Liver (tissue), 9 donors: ENCODE data around the gene NR1D1. TPM values are rescaled to one million over a fixed set of nuclear protein-coding genes. Genes with fewer than 3 reads are reported as not detected.
A peak's percentile ranks its signal among the peaks of the same experiment; 100 is the strongest.

Experiments used
- DNase-seq: peaks from one replicate; pipeline ENCODE4 v3.0.0-alpha.2; 2017; ENCODE audit warnings: low spot score
- H3K27ac ChIP-seq, 2 donors: one replicate each; pipeline ENCODE4 v1.7.0; 2013; ENCODE audit warnings: inconsistent platforms in 2 of 2, low read length in 2 of 2, control low read depth in 1 of 2, low read depth in 1 of 2, mild to moderate bottlenecking in 1 of 2
- H3K27me3 ChIP-seq, 4 donors: one replicate each; pipeline versions ENCODE4 v1.6.1 to v1.7.0; 2013; ENCODE audit warnings: low read length in 3 of 4, inconsistent platforms in 1 of 4, mild to moderate bottlenecking in 1 of 4, moderate library complexity in 1 of 4; ENCODE audit not compliant: control insufficient read depth in 4 of 4, insufficient read depth in 4 of 4
- H3K36me3 ChIP-seq, 4 donors: one replicate each; pipeline versions ENCODE4 v1.6.1 to v1.7.0; 2013; ENCODE audit warnings: low read length in 3 of 4, mild to moderate bottlenecking in 3 of 4, low read depth in 1 of 4, moderate library complexity in 1 of 4; ENCODE audit not compliant: control insufficient read depth in 4 of 4, insufficient read depth in 3 of 4
- H3K4me1 ChIP-seq, 4 donors: one replicate each; pipeline versions ENCODE4 v1.6.1 to v1.7.0; 2013; ENCODE audit warnings: low read length in 3 of 4, mild to moderate bottlenecking in 3 of 4, moderate library complexity in 1 of 4; ENCODE audit not compliant: control insufficient read depth in 4 of 4, insufficient read depth in 4 of 4
- H3K4me3 ChIP-seq, 3 donors: one replicate each; pipeline versions ENCODE4 v1.6.1 to v1.7.0; 2013; ENCODE audit warnings: low read length in 3 of 3, control low read depth in 1 of 3, low read depth in 1 of 3, mild to moderate bottlenecking in 1 of 3
- H3K9ac ChIP-seq, 2 donors: one replicate each; pipeline ENCODE4 v1.7.0; 2013; ENCODE audit warnings: low read length in 2 of 2, mild to moderate bottlenecking in 2 of 2, moderate library complexity in 2 of 2, control low read depth in 1 of 2, low read depth in 1 of 2
- H3K9me3 ChIP-seq, 4 donors: one replicate each; pipeline versions ENCODE4 v1.6.1 to v1.7.0; 2013; ENCODE audit warnings: low read length in 3 of 4; ENCODE audit not compliant: control insufficient read depth in 4 of 4
- EGR1 ChIP-seq, 2 donors: IDR thresholded peaks; 2 replicates each; pipeline ENCODE4 v1.6.1; 2016 to 2018; ENCODE audit warnings: antibody characterized with exemption in 2 of 2, low read depth in 2 of 2
- FOXA1 ChIP-seq: IDR thresholded peaks from 2 replicates; pipeline ENCODE4 v1.6.1; 2016; ENCODE audit warnings: antibody characterized with exemption
- FOXA2 ChIP-seq: IDR thresholded peaks from 2 replicates; pipeline ENCODE4 v1.6.1; 2016; ENCODE audit warnings: antibody characterized with exemption
- GABPA ChIP-seq, 2 donors: IDR thresholded peaks in 1 of 2; conservative IDR thresholded peaks in 1 of 2; 2 replicates each; pipeline ENCODE4 v1.6.1; 2016; ENCODE audit warnings: antibody characterized with exemption in 2 of 2, mild to moderate bottlenecking in 1 of 2, moderate library complexity in 1 of 2
- HNF4A ChIP-seq, 2 donors: conservative IDR thresholded peaks; 2 replicates each; pipeline ENCODE4 v1.6.1; 2016; ENCODE audit warnings: antibody characterized with exemption in 2 of 2, mild to moderate bottlenecking in 2 of 2
- HNF4G ChIP-seq: IDR thresholded peaks from 2 replicates; pipeline ENCODE4 v1.6.1; 2016; ENCODE audit warnings: antibody characterized with exemption
- JUND ChIP-seq, 2 donors: IDR thresholded peaks; 2 replicates each; pipeline ENCODE4 v1.6.1; 2016; ENCODE audit warnings: antibody characterized with exemption in 2 of 2
- NR2F2 ChIP-seq: IDR thresholded peaks from 2 replicates; pipeline ENCODE4 v1.6.1; 2016; ENCODE audit warnings: antibody characterized with exemption
- RAD21 ChIP-seq, 2 donors: IDR thresholded peaks; 2 replicates each; pipeline ENCODE4 v1.6.1; 2016; ENCODE audit warnings: antibody characterized with exemption in 2 of 2, mild to moderate bottlenecking in 2 of 2
- RXRA ChIP-seq, 2 donors: IDR thresholded peaks; 2 replicates each; pipeline ENCODE4 v1.6.1; 2017 to 2018; ENCODE audit warnings: antibody characterized with exemption in 2 of 2, mild to moderate bottlenecking in 1 of 2
- SP1 ChIP-seq: IDR thresholded peaks from 2 replicates; pipeline ENCODE4 v1.6.1; 2018; ENCODE audit warnings: antibody characterized with exemption, mild to moderate bottlenecking
- TAF1 ChIP-seq: conservative IDR thresholded peaks from 2 replicates; pipeline ENCODE4 v1.6.1; 2016; ENCODE audit warnings: antibody characterized with exemption, mild to moderate bottlenecking
- YY1 ChIP-seq: IDR thresholded peaks from 2 replicates; pipeline ENCODE4 v1.6.1; 2016; ENCODE audit warnings: antibody characterized with exemption, mild to moderate bottlenecking
- WGBS: extraction: QIAGEN DNeasy Blood & Tissue Kit; methylation state at CpG from one replicate; pipeline ENCODE4 v1.1.7; 2013; 5-methylcytosine and 5-hydroxymethylcytosine counted together
- polyA plus RNA-seq, 2 donors: library from polyadenylated mRNA; stranded (reverse) in 1 of 2; unstranded in 1 of 2; fragments of 200-250 nt in 1 of 2; fragments of >200 nt in 1 of 2; fragmentation: Nextera tagmentation in 1 of 2; extraction: Ambion mirVana in 1 of 2; gene quantifications; one replicate each; pipeline versions ENCODE4 v1.2.1 to v1.2.3, GENCODE V29; 2013 to 2015
- total RNA-seq, 2 donors: library from RNA; depleted of rRNA; stranded (reverse); fragments of >200 nt; gene quantifications; one replicate each; pipeline ENCODE4 v1.2.3, GENCODE V29; 2014
- TF ChIP-seq, protein P1 (sequence below): fragments of 150-350 bp; IDR thresholded peaks from 2 replicates; pipeline ENCODE4 v1.5.1; 2017; ENCODE audit warnings: improper control_type of control experiment, low read depth, low read length; ENCODE audit not compliant: missing input control
- TF ChIP-seq, protein P2 (sequence below): IDR thresholded peaks from 2 replicates; pipeline ENCODE4 v1.6.1; 2016; ENCODE audit warnings: antibody characterized with exemption
- TF ChIP-seq, protein P3 (sequence below): IDR thresholded peaks from 2 replicates; pipeline ENCODE4 v1.6.1; 2016; ENCODE audit warnings: antibody characterized with exemption
- TF ChIP-seq, protein P4 (sequence below): IDR thresholded peaks from 2 replicates; pipeline ENCODE4 v1.6.1; 2016; ENCODE audit warnings: antibody characterized with exemption, mild to moderate bottlenecking
- donor health status: healthy.
- donor health status: healthy.
- donor health status: healthy.
- donor health status: healthy.
- donor health status: healthy.

Gene NR1D1
- total and polyA plus RNA-seq, 4 donors: 0.84 to 13.7 (median 5.6) TPM

DNA sequence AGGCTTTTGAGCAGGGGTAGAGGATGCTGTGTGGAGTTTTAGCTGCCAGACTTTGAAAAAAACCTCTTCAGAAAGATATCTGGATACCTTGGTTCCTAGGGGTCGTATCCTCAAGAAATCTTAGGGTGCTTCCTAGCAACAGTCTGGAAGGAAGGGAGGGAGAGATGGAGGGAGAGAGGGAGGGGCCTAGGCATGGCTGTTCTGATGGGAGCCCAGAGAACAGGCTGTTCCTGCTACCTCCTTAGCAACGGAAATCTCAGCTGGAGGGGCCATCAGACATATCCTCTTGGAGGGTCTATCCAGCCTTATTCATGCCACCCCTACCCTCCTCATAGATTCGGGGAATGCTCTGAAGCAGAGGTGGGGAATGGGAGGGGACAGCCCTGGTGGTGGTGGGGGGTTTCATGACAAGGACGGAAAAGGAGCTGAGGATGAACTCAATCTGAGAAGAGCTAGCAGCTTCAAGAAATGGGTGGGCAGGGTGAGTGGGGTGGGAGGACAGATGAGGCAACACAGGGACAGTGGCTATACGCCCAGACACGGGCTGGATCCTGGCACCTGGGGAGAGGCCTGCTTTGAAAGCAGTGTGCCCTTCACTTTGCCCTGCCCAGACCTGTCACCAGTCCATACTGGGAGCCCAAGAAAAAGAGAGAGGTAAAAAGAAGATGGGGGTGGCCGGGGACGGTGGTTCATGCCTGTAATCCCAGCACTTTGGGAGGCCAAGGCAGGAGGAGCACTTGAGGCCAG lies 40.5 kb downstream of the NR1D1 start:
- no peaks in the 10 kb centered on the region for H3K36me3 ChIP-seq
- no peaks in the 10 kb centered on the region for H3K9me3 ChIP-seq
- no peaks in the 10 kb centered on the region for H3K27me3 ChIP-seq
- no peak for DNase-seq
- H3K4me3 ChIP-seq: no peak overlapping the region
- H3K9ac ChIP-seq: no peak overlapping the region
- no peak overlapping the region for H3K27ac ChIP-seq
- TF ChIP-seq YY1 (no peak), RAD21 (IDR thresholded peaks at IDR 0.05) (no peak), JUND (IDR thresholded peaks at IDR 0.05) (no peak), HNF4G (no peak), TAF1 (no peak), EGR1 (IDR thresholded peaks at IDR 0.05; ENCODE audit: low read depth in 2 of 2) (no peak), NR2F2 (no peak), GABPA (IDR thresholded peaks at IDR 0.05 in 1 of 2, conservative IDR thresholded peaks at IDR 0.05 in 1 of 2) (no peak), SP1 (no peak), HNF4A (conservative IDR thresholded peaks at IDR 0.05) (no peak), FOXA1 (no peak), RXRA (IDR thresholded peaks at IDR 0.05) (no peak)
- TF ChIP-seq, protein P1, sequence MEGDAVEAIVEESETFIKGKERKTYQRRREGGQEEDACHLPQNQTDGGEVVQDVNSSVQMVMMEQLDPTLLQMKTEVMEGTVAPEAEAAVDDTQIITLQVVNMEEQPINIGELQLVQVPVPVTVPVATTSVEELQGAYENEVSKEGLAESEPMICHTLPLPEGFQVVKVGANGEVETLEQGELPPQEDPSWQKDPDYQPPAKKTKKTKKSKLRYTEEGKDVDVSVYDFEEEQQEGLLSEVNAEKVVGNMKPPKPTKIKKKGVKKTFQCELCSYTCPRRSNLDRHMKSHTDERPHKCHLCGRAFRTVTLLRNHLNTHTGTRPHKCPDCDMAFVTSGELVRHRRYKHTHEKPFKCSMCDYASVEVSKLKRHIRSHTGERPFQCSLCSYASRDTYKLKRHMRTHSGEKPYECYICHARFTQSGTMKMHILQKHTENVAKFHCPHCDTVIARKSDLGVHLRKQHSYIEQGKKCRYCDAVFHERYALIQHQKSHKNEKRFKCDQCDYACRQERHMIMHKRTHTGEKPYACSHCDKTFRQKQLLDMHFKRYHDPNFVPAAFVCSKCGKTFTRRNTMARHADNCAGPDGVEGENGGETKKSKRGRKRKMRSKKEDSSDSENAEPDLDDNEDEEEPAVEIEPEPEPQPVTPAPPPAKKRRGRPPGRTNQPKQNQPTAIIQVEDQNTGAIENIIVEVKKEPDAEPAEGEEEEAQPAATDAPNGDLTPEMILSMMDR: no peak
- TF ChIP-seq, protein P2, sequence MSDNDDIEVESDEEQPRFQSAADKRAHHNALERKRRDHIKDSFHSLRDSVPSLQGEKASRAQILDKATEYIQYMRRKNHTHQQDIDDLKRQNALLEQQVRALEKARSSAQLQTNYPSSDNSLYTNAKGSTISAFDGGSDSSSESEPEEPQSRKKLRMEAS: no peak
- TF ChIP-seq, protein P3, sequence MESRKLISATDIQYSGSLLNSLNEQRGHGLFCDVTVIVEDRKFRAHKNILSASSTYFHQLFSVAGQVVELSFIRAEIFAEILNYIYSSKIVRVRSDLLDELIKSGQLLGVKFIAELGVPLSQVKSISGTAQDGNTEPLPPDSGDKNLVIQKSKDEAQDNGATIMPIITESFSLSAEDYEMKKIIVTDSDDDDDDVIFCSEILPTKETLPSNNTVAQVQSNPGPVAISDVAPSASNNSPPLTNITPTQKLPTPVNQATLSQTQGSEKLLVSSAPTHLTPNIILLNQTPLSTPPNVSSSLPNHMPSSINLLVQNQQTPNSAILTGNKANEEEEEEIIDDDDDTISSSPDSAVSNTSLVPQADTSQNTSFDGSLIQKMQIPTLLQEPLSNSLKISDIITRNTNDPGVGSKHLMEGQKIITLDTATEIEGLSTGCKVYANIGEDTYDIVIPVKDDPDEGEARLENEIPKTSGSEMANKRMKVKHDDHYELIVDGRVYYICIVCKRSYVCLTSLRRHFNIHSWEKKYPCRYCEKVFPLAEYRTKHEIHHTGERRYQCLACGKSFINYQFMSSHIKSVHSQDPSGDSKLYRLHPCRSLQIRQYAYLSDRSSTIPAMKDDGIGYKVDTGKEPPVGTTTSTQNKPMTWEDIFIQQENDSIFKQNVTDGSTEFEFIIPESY: no peak
- H3K4me1 ChIP-seq: peaks cover 0 to 29% (median 20%) of the 10 kb centered on the region in 4 donors
- WGBS: 77% methylated on average over 8 of the region's 8 CpGs

DNA sequence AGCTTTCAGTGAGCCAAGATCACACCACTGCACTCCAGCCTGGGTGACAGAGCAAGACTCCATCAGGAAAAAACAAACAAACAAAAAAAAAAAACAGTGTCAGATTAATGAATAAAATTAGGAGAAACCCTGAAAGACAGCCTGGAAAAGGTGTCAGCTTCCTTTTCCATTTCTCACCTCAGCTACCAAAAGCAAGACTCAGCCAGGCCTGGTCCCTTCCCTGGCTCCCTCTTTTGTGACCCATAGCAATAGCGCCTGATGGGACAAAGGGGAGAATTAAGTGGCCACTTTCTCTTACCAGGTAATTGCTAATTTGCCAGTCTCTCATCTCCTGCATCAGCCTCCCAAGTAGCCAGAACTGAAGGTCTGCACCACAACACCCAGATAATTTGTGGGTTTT lies 41.5 kb downstream of the NR1D1 start:
- H3K36me3 ChIP-seq: no peaks in the 10 kb centered on the region
- no peak overlapping the region for H3K4me3 ChIP-seq
- H3K9ac ChIP-seq: no peak overlapping the region
- peaks cover 0 to 24% (median 15%) of the 10 kb centered on the region in 4 donors for H3K4me1 ChIP-seq
- DNase-seq: no peak
- H3K27me3 ChIP-seq: no peaks in the 10 kb centered on the region
- no peaks in the 10 kb centered on the region for H3K9me3 ChIP-seq
- WGBS: 100% methylated on average over 1 of the region's 1 CpG
- no peak for TF ChIP-seq NR2F2
- TF ChIP-seq RXRA (IDR thresholded peaks at IDR 0.05): no peak
- TF ChIP-seq, protein P4, sequence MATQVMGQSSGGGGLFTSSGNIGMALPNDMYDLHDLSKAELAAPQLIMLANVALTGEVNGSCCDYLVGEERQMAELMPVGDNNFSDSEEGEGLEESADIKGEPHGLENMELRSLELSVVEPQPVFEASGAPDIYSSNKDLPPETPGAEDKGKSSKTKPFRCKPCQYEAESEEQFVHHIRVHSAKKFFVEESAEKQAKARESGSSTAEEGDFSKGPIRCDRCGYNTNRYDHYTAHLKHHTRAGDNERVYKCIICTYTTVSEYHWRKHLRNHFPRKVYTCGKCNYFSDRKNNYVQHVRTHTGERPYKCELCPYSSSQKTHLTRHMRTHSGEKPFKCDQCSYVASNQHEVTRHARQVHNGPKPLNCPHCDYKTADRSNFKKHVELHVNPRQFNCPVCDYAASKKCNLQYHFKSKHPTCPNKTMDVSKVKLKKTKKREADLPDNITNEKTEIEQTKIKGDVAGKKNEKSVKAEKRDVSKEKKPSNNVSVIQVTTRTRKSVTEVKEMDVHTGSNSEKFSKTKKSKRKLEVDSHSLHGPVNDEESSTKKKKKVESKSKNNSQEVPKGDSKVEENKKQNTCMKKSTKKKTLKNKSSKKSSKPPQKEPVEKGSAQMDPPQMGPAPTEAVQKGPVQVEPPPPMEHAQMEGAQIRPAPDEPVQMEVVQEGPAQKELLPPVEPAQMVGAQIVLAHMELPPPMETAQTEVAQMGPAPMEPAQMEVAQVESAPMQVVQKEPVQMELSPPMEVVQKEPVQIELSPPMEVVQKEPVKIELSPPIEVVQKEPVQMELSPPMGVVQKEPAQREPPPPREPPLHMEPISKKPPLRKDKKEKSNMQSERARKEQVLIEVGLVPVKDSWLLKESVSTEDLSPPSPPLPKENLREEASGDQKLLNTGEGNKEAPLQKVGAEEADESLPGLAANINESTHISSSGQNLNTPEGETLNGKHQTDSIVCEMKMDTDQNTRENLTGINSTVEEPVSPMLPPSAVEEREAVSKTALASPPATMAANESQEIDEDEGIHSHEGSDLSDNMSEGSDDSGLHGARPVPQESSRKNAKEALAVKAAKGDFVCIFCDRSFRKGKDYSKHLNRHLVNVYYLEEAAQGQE: no peak
- TF ChIP-seq, protein P2: no peak
- no peak for TF ChIP-seq TAF1
- TF ChIP-seq HNF4A (conservative IDR thresholded peaks at IDR 0.05): no peak
- TF ChIP-seq SP1: no peak
- no peak for TF ChIP-seq HNF4G
- TF ChIP-seq YY1: no peak
- TF ChIP-seq GABPA (IDR thresholded peaks at IDR 0.05 in 1 of 2, conservative IDR thresholded peaks at IDR 0.05 in 1 of 2): no peak
- no peak for TF ChIP-seq FOXA1
- TF ChIP-seq, protein P3: no peak
- TF ChIP-seq, protein P1: no peak
- TF ChIP-seq EGR1 (IDR thresholded peaks at IDR 0.05; ENCODE audit: low read depth in 2 of 2): no peak
- no peak for TF ChIP-seq JUND (IDR thresholded peaks at IDR 0.05)
- no peak for TF ChIP-seq FOXA2
- peak overlapping the region in 1 of 2 donors; percentile 66 for H3K27ac ChIP-seq
